Measurements from ENCODE around the gene STXBP4.

The STXBP4 gene

GRCh38 chr17:55168958-55169687 lies 200.6 kb downstream of the STXBP4 start:
- Histone ChIP-seq H3K27ac (ENCODE audit: low read depth, low read length, poor library complexity, severe bottlenecking) (no peak overlapping the region), H3K9me2 (ENCODE audit: low read depth, low read length) (no peaks in the 10 kb centered on the region), H3K9ac (ENCODE audit: low read length) (no peak overlapping the region), H3K4me3 (ENCODE audit: low read depth, low read length, poor library complexity, severe bottlenecking) (no peak overlapping the region), H3F3A (ENCODE audit: insufficient read depth, low read length) (no peaks in the 10 kb centered on the region), H3K4me1 (ENCODE audit: insufficient read depth, low read length, severe bottlenecking) (peaks cover 4% of the 10 kb centered on the region), H3K79me2 (ENCODE audit: insufficient read depth, low read length) (no peaks in the 10 kb centered on the region), H4K20me1 (ENCODE audit: insufficient read depth, low read length) (no peaks in the 10 kb centered on the region), H2AFZ (ENCODE audit: low read length) (no peak overlapping the region), H3K27me3 (ENCODE audit: insufficient read depth, low read length) (no peaks in the 10 kb centered on the region), H3K4me2 (ENCODE audit: low read length) (no peak overlapping the region), H3K36me3 (ENCODE audit: insufficient read depth, low read length) (no peaks in the 10 kb centered on the region), H3K9me3 (ENCODE audit: low read length) (no peaks in the 10 kb centered on the region)
- TF ChIP-seq EZH2 (IDR thresholded peaks at IDR 0.05; ENCODE audit: borderline replicate concordance, low read length) = no peak
- no peak for TF ChIP-seq CTCF (IDR thresholded peaks at IDR 0.05; ENCODE audit: low read length)

GRCh38 chr17:55171634-55172328 lies 203.2 kb downstream of the STXBP4 start:
- Histone ChIP-seq H3K4me3 (ENCODE audit: low read depth, low read length, poor library complexity, severe bottlenecking) (no peak overlapping the region), H3K4me1 (ENCODE audit: insufficient read depth, low read length, severe bottlenecking) (peaks cover 4% of the 10 kb centered on the region), H3K9ac (ENCODE audit: low read length) (no peak overlapping the region), H3K36me3 (ENCODE audit: insufficient read depth, low read length) (no peaks in the 10 kb centered on the region), H4K20me1 (ENCODE audit: insufficient read depth, low read length) (no peaks in the 10 kb centered on the region), H2AFZ (ENCODE audit: low read length) (no peak overlapping the region), H3K4me2 (ENCODE audit: low read length) (no peak overlapping the region), H3K27ac (ENCODE audit: low read depth, low read length, poor library complexity, severe bottlenecking) (no peak overlapping the region), H3K79me2 (ENCODE audit: insufficient read depth, low read length) (no peaks in the 10 kb centered on the region), H3K9me3 (ENCODE audit: low read length) (no peaks in the 10 kb centered on the region), H3F3A (ENCODE audit: insufficient read depth, low read length) (no peaks in the 10 kb centered on the region), H3K9me2 (ENCODE audit: low read depth, low read length) (no peaks in the 10 kb centered on the region), H3K27me3 (ENCODE audit: insufficient read depth, low read length) (no peaks in the 10 kb centered on the region)
- TF ChIP-seq CTCF (IDR thresholded peaks at IDR 0.05; ENCODE audit: low read length) (no peak), EZH2 (IDR thresholded peaks at IDR 0.05; ENCODE audit: borderline replicate concordance, low read length) (no peak)

- no peaks in the 10 kb centered on the region for H3K79me2 ChIP-seq (ENCODE audit: insufficient read depth, low read length)
- H2AFZ ChIP-seq (ENCODE audit: low read length) = no peak overlapping the region
- no peaks in the 10 kb centered on the region for H3K36me3 ChIP-seq (ENCODE audit: insufficient read depth, low read length)
- no peak overlapping the region for H3K4me2 ChIP-seq (ENCODE audit: low read length)
- no peaks in the 10 kb centered on the region for H4K20me1 ChIP-seq (ENCODE audit: insufficient read depth, low read length)
- H3K27ac ChIP-seq (ENCODE audit: low read depth, low read length, poor library complexity, severe bottlenecking) = no peak overlapping the region
- H3K27me3 ChIP-seq (ENCODE audit: insufficient read depth, low read length) = no peaks in the 10 kb centered on the region
- peaks cover 4% of the 10 kb centered on the region for H3K4me1 ChIP-seq (ENCODE audit: insufficient read depth, low read length, severe bottlenecking)
- H3K9ac ChIP-seq (ENCODE audit: low read length) = no peak overlapping the region
- H3K9me2 ChIP-seq (ENCODE audit: low read depth, low read length) = no peaks in the 10 kb centered on the region
- no peaks in the 10 kb centered on the region for H3F3A ChIP-seq (ENCODE audit: insufficient read depth, low read length)
- no peaks in the 10 kb centered on the region for H3K9me3 ChIP-seq (ENCODE audit: low read length)
- no peak overlapping the region for H3K4me3 ChIP-seq (ENCODE audit: low read depth, low read length, poor library complexity, severe bottlenecking)
- TF ChIP-seq EZH2 (IDR thresholded peaks at IDR 0.05; ENCODE audit: borderline replicate concordance, low read length) (no peak), CTCF (IDR thresholded peaks at IDR 0.05; ENCODE audit: low read length) (no peak)
Measured at GRCh38 chr17:55172612-55173011, 204.0 kb downstream of the STXBP4 start.

Data from OCI-LY1 (cell line).